Smooth muscle cell (in vitro differentiated cells): Measurements from ENCODE around the gene ANKRD34A. TPM values are rescaled to one million over a fixed set of nuclear protein-coding genes. Genes with fewer than 3 reads are reported as not detected.

Experiments
- DNase-seq: peaks from one replicate; lab custom pipeline; 2025; ENCODE audit not compliant: unreplicated experiment; lab: John Stamatoyannopoulos, UW
- H2AFZ ChIP-seq: fragments of 200-600 bp; sonication (generic); 2 replicates; pipeline ENCODE4 v1.6.0; 2016; ENCODE audit warnings: antibody characterized with exemption, low read depth, mild to moderate bottlenecking
- H3F3A ChIP-seq: fragments of 200-600 bp; sonication (generic); 2 replicates; pipeline ENCODE4 v1.6.0; 2017; ENCODE audit warnings: antibody characterized with exemption, low read depth
- H3K27ac ChIP-seq: fragments of 200-600 bp; sonication (generic); 2 replicates; pipeline ENCODE4 v1.5.1; 2016; ENCODE audit warnings: low read depth, mild to moderate bottlenecking
- H3K27me3 ChIP-seq: fragments of 200-600 bp; sonication (generic); 2 replicates; pipeline ENCODE4 v1.6.1; 2016; ENCODE audit warnings: low read depth, mild to moderate bottlenecking
- H3K36me3 ChIP-seq: fragments of 200-600 bp; sonication (generic); 2 replicates; pipeline ENCODE4 v1.5.1; 2016; ENCODE audit warnings: low read depth
- H3K4me1 ChIP-seq: fragments of 200-600 bp; sonication (generic); 2 replicates; pipeline ENCODE4 v1.5.1; 2016; ENCODE audit warnings: low read depth
- H3K4me2 ChIP-seq: fragments of 200-600 bp; sonication (generic); 2 replicates; pipeline ENCODE4 v1.6.0; 2016; ENCODE audit warnings: mild to moderate bottlenecking
- H3K4me3 ChIP-seq: fragments of 200-600 bp; sonication (generic); 2 replicates; pipeline ENCODE4 v1.5.1; 2016; ENCODE audit warnings: mild to moderate bottlenecking
- H3K79me2 ChIP-seq: fragments of 200-600 bp; sonication (generic); 2 replicates; pipeline ENCODE4 v1.6.0; 2016; ENCODE audit warnings: low read depth, mild to moderate bottlenecking
- H3K9ac ChIP-seq: fragments of 200-600 bp; sonication (generic); 2 replicates; pipeline ENCODE4 v1.6.0; 2016; ENCODE audit warnings: low read depth
- H3K9me3 ChIP-seq: fragments of 200-600 bp; sonication (generic); replicated peaks from 2 replicates; pipeline ENCODE4 v1.5.1; 2016; ENCODE audit warnings: low read depth
- H4K20me1 ChIP-seq: fragments of 200-600 bp; sonication (generic); 2 replicates; pipeline ENCODE4 v1.6.0; 2016; ENCODE audit warnings: low read depth
- WGBS: methylation state at CpG from one replicate; pipeline ENCODE4 v1.1.7; 2016; ENCODE audit warnings: low lambda C conversion rate; 5-methylcytosine and 5-hydroxymethylcytosine counted together
- polyA plus RNA-seq: library from polyadenylated mRNA; unstranded; fragments of >200 nt; fragmentation: Nextera tagmentation; extraction: Ambion mirVana; gene quantifications from 2 replicates; pipeline ENCODE4 v1.2.1, GENCODE V29; 2016
- total RNA-seq: library from RNA; depleted of rRNA; stranded (reverse); fragments of >200 nt; gene quantifications from 2 replicates; pipeline ENCODE4 v1.2.3, GENCODE V29; 2014
- TF ChIP-seq, protein P1 (sequence below): fragments of 200-600 bp; sonication (generic); IDR thresholded peaks from 2 replicates; pipeline ENCODE4 v1.5.1; 2017; ENCODE audit warnings: borderline replicate concordance, mild to moderate bottlenecking, antibody characterized with exemption; ENCODE audit not compliant: insufficient read depth, poor library complexity, severe bottlenecking

Gene ANKRD34A
- total and polyA plus RNA-seq, 2 experiments from 2014 or later = 0.49 to 1.3 TPM

DNA sequence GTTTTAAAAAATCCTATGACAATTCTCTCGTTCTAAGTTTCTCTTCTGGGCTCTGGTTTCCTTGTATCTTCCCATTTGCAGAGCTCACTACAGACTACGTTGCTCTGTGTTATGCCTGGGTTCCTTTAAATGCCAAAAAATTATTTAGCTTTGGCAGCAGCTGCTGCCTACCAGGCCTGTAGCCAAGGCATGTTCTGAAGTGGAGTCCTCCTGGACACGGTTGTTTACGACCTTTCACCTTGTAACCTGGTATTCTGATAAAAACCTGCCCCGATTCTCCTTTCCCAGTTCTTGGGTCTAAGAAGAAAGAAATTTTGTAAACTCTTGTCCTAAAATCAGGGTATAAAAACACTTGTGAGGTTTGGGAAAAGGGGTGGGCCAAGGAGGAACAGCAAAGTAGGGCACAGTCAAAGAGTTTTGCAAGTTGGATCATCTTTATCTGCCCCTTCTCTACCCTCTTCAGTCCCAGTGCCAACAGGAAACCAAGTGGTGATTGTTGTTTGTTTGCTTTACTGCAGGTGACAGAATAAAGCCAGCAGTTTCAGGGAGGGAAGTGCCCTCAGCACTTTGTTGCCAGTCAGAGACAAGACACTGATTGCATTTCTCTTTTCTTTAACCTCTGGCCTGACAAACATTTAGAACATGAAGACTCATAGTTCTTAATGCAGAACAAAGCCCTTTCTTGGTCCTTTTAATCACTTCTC is 35.1 kb upstream of the ANKRD34A start:
- Histone ChIP-seq H3K36me3 (no peaks in the 10 kb centered on the region), H3K4me1 (peaks cover 14% of the 10 kb centered on the region), H3K79me2 (peaks cover 19% of the 10 kb centered on the region), H3K4me2 (no peak overlapping the region), H3K27ac (no peak overlapping the region), H3K4me3 (no peak overlapping the region), H3K9me3 (no peaks in the 10 kb centered on the region), H2AFZ (peak overlapping the region; percentile 16), H3K9ac (no peak overlapping the region), H3F3A (peaks cover 10% of the 10 kb centered on the region), H4K20me1 (peaks cover 19% of the 10 kb centered on the region), H3K27me3 (no peaks in the 10 kb centered on the region)
- TF ChIP-seq, protein P1, sequence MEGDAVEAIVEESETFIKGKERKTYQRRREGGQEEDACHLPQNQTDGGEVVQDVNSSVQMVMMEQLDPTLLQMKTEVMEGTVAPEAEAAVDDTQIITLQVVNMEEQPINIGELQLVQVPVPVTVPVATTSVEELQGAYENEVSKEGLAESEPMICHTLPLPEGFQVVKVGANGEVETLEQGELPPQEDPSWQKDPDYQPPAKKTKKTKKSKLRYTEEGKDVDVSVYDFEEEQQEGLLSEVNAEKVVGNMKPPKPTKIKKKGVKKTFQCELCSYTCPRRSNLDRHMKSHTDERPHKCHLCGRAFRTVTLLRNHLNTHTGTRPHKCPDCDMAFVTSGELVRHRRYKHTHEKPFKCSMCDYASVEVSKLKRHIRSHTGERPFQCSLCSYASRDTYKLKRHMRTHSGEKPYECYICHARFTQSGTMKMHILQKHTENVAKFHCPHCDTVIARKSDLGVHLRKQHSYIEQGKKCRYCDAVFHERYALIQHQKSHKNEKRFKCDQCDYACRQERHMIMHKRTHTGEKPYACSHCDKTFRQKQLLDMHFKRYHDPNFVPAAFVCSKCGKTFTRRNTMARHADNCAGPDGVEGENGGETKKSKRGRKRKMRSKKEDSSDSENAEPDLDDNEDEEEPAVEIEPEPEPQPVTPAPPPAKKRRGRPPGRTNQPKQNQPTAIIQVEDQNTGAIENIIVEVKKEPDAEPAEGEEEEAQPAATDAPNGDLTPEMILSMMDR = no peak
- 78% methylated on average over 5 of the region's 5 CpGs for WGBS
- no peak for DNase-seq

DNA sequence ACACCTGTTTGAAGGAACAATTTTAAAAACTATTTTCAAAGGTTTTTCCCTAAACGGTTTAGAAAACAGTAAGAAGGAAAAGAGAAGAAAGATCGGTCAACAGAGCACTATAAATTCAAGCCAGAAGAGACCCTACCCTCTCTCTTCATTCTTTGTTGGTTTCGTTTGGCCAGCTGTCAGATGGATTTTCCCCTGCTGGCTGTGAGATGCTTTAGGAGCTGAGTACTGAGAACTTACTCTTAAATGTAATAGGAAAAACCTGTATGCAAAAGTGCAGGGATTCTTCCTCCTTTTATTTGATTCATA is 33.3 kb upstream of the ANKRD34A start:
- Histone ChIP-seq H2AFZ (peak overlapping the region; percentile 70), H3F3A (peaks cover 28% of the 10 kb centered on the region), H3K9me3 (no peaks in the 10 kb centered on the region), H3K4me2 (peak overlapping the region; percentile 93), H4K20me1 (peaks cover 37% of the 10 kb centered on the region), H3K27ac (peak overlapping the region; percentile 59), H3K27me3 (no peaks in the 10 kb centered on the region), H3K36me3 (no peaks in the 10 kb centered on the region), H3K4me1 (peaks cover 30% of the 10 kb centered on the region), H3K4me3 (peak overlapping the region; percentile 82), H3K9ac (no peak overlapping the region), H3K79me2 (peaks cover 36% of the 10 kb centered on the region)
- WGBS = 55% methylated on average over 3 of the region's 3 CpGs
- DNase-seq = no peak
- TF ChIP-seq, protein P1 = no peak

DNA sequence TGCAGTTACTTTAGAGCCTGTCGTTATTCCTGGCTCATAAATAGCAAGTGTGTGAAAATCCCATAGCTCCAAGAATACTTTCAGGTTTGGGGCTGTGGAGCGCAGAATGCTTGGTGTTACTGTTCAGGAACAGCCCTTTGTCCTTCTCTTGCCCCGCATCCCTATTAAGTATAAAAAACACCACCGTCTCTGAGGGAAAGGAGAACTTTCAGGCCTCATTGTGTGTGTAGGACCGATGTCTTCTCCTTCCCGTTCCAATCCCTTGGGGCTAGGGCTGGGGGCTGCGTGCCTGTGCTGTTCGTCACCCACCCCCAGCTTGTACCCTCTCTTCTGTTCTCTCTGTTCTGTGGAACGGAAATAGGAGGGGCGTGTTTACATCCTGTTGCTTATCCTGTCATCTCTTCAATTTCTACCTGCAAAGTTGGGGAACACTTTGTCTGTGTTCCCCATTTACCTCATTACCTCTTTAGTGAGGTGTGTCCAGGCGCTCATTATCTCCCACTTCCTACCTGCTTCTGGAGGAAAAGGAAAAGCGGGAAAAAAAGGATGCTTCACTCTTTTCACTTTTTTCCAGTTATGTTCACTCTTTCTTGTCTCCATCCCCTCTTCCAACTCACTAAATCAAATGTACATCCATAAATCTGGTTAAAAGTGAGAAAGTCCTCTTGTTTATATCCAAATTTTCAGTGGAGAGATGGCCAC is 32.8 kb upstream of the ANKRD34A start:
- Histone ChIP-seq H3K36me3 (no peaks in the 10 kb centered on the region), H3K9me3 (no peaks in the 10 kb centered on the region), H2AFZ (peak overlapping the region; percentile 70), H3K4me1 (peaks cover 30% of the 10 kb centered on the region), H3K4me3 (peak overlapping the region; percentile 82), H4K20me1 (peaks cover 42% of the 10 kb centered on the region), H3F3A (peaks cover 31% of the 10 kb centered on the region), H3K27me3 (no peaks in the 10 kb centered on the region), H3K4me2 (peak overlapping the region; percentile 93), H3K79me2 (peaks cover 41% of the 10 kb centered on the region), H3K27ac (peak overlapping the region; percentile 59), H3K9ac (peak overlapping the region; percentile 85)
- no peak for DNase-seq
- WGBS = 29% methylated on average over 12 of the region's 12 CpGs
- TF ChIP-seq, protein P1 = no peak
